Mucosa of rectum (tissue), 2 donors: ENCODE results near the gene BRF1.

Experiments used
- H3K27ac ChIP-seq, 2 donors: one replicate each; pipeline ENCODE4 v1.7.0; 2013; ENCODE audit warnings: inconsistent platforms in 2 of 2, low read depth in 2 of 2, low read length in 2 of 2
- H3K27me3 ChIP-seq, 2 donors: one replicate each; pipeline ENCODE4 v1.7.0; 2013; ENCODE audit warnings: low read length in 2 of 2; ENCODE audit not compliant: control insufficient read depth in 2 of 2, insufficient read depth in 2 of 2
- H3K36me3 ChIP-seq, 2 donors: one replicate each; pipeline ENCODE4 v1.7.0; 2013; ENCODE audit warnings: low read length in 2 of 2; ENCODE audit not compliant: control insufficient read depth in 2 of 2, insufficient read depth in 2 of 2
- H3K4me1 ChIP-seq, 2 donors: one replicate each; pipeline ENCODE4 v1.7.0; 2013; ENCODE audit warnings: low read length in 2 of 2, mild to moderate bottlenecking in 1 of 2; ENCODE audit not compliant: control insufficient read depth in 2 of 2, insufficient read depth in 2 of 2
- H3K4me3 ChIP-seq, 2 donors: one replicate each; pipeline ENCODE4 v1.7.0; 2013; ENCODE audit warnings: low read length in 2 of 2
- H3K9ac ChIP-seq, 2 donors: one replicate each; pipeline ENCODE4 v1.7.0; 2013; ENCODE audit warnings: low read length in 2 of 2, low read depth in 1 of 2, mild to moderate bottlenecking in 1 of 2
- H3K9me3 ChIP-seq, 2 donors: one replicate each; pipeline ENCODE4 v1.7.0; 2013; ENCODE audit warnings: low read length in 2 of 2; ENCODE audit not compliant: control insufficient read depth in 2 of 2
- donor health status: healthy.
- donor health status: Normal muscosa, but diverticular disease.

Gene BRF1

GRCh38 chr14:105315211-105315721 is 14.5 kb upstream of the BRF1 start:
- peak overlapping the region; percentile 52 to 59 for H3K9ac ChIP-seq
- H3K4me1 ChIP-seq = peaks cover 21 to 25% of the 10 kb centered on the region in 2 donors
- H3K9me3 ChIP-seq = no peaks in the 10 kb centered on the region
- peak overlapping the region; percentile 69 to 76 for H3K4me3 ChIP-seq
- no peaks in the 10 kb centered on the region for H3K27me3 ChIP-seq
- H3K36me3 ChIP-seq = no peaks in the 10 kb centered on the region
- peak overlapping the region; percentile 76 for H3K27ac ChIP-seq

- H3K27ac ChIP-seq = peak within 1 kb of the TSS; percentile 76 to 85
- peak within 1 kb of the TSS; percentile 54 to 64 for H3K9ac ChIP-seq
- H3K36me3 ChIP-seq = no peaks in the 10 kb centered on the region
- H3K4me1 ChIP-seq = peaks cover 21 to 25% of the 10 kb centered on the region in 2 donors
- no peaks in the 10 kb centered on the region for H3K27me3 ChIP-seq
- H3K9me3 ChIP-seq = no peaks in the 10 kb centered on the region
- peak within 1 kb of the TSS; percentile 69 to 76 for H3K4me3 ChIP-seq
Observed at GRCh38 chr14:105314287-105315200, 13.7 kb upstream of the BRF1 start, which contains the start of gene PACS2. Gene PACS2 (plus strand): TSS chr14:105314748. CDS start chr14:105314919, 171 bp downstream.

- Histone ChIP-seq H3K9me3 (no peaks in the 10 kb centered on the region), H3K9ac (peak overlapping the region; percentile 54 to 64), H3K27me3 (no peaks in the 10 kb centered on the region), H3K4me1 (peaks cover 21 to 25% of the 10 kb centered on the region in 2 donors), H3K27ac (peak overlapping the region; percentile 73 to 85), H3K4me3 (peak overlapping the region; percentile 63 to 67), H3K36me3 (no peaks in the 10 kb centered on the region)
Observed at GRCh38 chr14:105313381-105314286, 12.8 kb upstream of the BRF1 start.

- H3K27me3 ChIP-seq = no peaks in the 10 kb centered on the region
- H3K9ac ChIP-seq = no peak overlapping the region
- no peaks in the 10 kb centered on the region for H3K36me3 ChIP-seq
- H3K9me3 ChIP-seq = no peaks in the 10 kb centered on the region
- peak overlapping the region in 1 of 2 donors; percentile 85 for H3K27ac ChIP-seq
- H3K4me3 ChIP-seq = no peak overlapping the region
- H3K4me1 ChIP-seq = peaks cover 21 to 25% of the 10 kb centered on the region in 2 donors
Observed at GRCh38 chr14:105312973-105313372, 12.2 kb upstream of the BRF1 start.

GRCh38 chr14:105311838-105312237 is 11.0 kb upstream of the BRF1 start:
- Histone ChIP-seq H3K4me3 (no peak overlapping the region), H3K9me3 (no peaks in the 10 kb centered on the region), H3K9ac (no peak overlapping the region), H3K4me1 (peaks cover 15 to 22% of the 10 kb centered on the region in 2 donors), H3K27ac (no peak overlapping the region), H3K27me3 (no peaks in the 10 kb centered on the region), H3K36me3 (no peaks in the 10 kb centered on the region)

- no peak overlapping the region for H3K27ac ChIP-seq
- H3K36me3 ChIP-seq = no peaks in the 10 kb centered on the region
- no peaks in the 10 kb centered on the region for H3K9me3 ChIP-seq
Observed at GRCh38 chr14:105309371-105309770, 8.6 kb upstream of the BRF1 start.

GRCh38 chr14:105307052-105307727 is 6.4 kb upstream of the BRF1 start:
- no peaks in the 10 kb centered on the region for H3K27me3 ChIP-seq
- H3K27ac ChIP-seq = no peak overlapping the region
- no peaks in the 10 kb centered on the region for H3K36me3 ChIP-seq
- no peak overlapping the region for H3K9ac ChIP-seq
- no peaks in the 10 kb centered on the region for H3K9me3 ChIP-seq
- peaks cover 5 to 6% of the 10 kb centered on the region in 2 donors for H3K4me1 ChIP-seq
- H3K4me3 ChIP-seq = no peak overlapping the region

More at GRCh38 chr14:105309371-105309770, 8.6 kb upstream of the BRF1 start:
- H3K27me3 ChIP-seq = no peaks in the 10 kb centered on the region
- no peak overlapping the region for H3K4me3 ChIP-seq
- no peak overlapping the region for H3K9ac ChIP-seq
- H3K4me1 ChIP-seq = peaks cover 4 to 8% of the 10 kb centered on the region in 2 donors

GRCh38 chr14:105305791-105306190 is 5.0 kb upstream of the BRF1 start:
- Histone ChIP-seq H3K4me3 (no peak overlapping the region), H3K9me3 (no peaks in the 10 kb centered on the region), H3K27me3 (no peaks in the 10 kb centered on the region), H3K36me3 (no peaks in the 10 kb centered on the region), H3K4me1 (peaks cover 5 to 10% of the 10 kb centered on the region in 2 donors), H3K27ac (no peak overlapping the region), H3K9ac (no peak overlapping the region)

- H3K4me3 ChIP-seq = no peak overlapping the region
- H3K9ac ChIP-seq = no peak overlapping the region
- no peaks in the 10 kb centered on the region for H3K36me3 ChIP-seq
- H3K4me1 ChIP-seq = peaks cover 5 to 10% of the 10 kb centered on the region in 2 donors
- H3K27ac ChIP-seq = no peak overlapping the region
- no peaks in the 10 kb centered on the region for H3K27me3 ChIP-seq
- H3K9me3 ChIP-seq = no peaks in the 10 kb centered on the region
Observed at GRCh38 chr14:105305345-105305744, 4.5 kb upstream of the BRF1 start.
